Heart left ventricle (tissue), 16 donors: ENCODE data around the gene PTPRD. TPM values are rescaled to one million over a fixed set of nuclear protein-coding genes. Genes with fewer than 3 reads are reported as not detected.

Experiments used
- ATAC-seq, 4 donors: fragments of 200-7000 bp; cut with Tn5 transposase; one replicate each; pipeline ENCODE4 v1.9.1; 2020 to 2022; ENCODE audit warnings: moderate library complexity in 4 of 4, mild to moderate bottlenecking in 3 of 4, moderate number of reproducible peaks in 1 of 4
- DNase-seq, 5 donors: peaks; one replicate each; pipeline ENCODE4 v3.0.0-alpha.2; 2020
- H3K27ac ChIP-seq, 12 donors: fragments of 200-600 bp; sonication (generic) in 4 of 12; one replicate each; pipeline versions ENCODE4 v1.5.0 to v1.8.0; 2016 to 2022; ENCODE audit warnings: mild to moderate bottlenecking in 2 of 12
- H3K27me3 ChIP-seq, 9 donors: fragments of 200-600 bp; sonication (generic) in 2 of 9; one replicate each; pipeline versions ENCODE4 v1.5.1 to v1.8.0; 2016 to 2022; ENCODE audit warnings: mild to moderate bottlenecking in 3 of 9
- H3K36me3 ChIP-seq, 9 donors: fragments of 200-600 bp; sonication (generic) in 2 of 9; one replicate each; pipeline versions ENCODE4 v1.5.0 to v1.8.0; 2018 to 2022; ENCODE audit warnings: mild to moderate bottlenecking in 2 of 9
- H3K4me1 ChIP-seq, 12 donors: fragments of 200-600 bp; sonication (generic) in 4 of 12; one replicate each; pipeline versions ENCODE4 v1.5.0 to v1.8.0; 2016 to 2022; ENCODE audit warnings: mild to moderate bottlenecking in 3 of 12
- H3K4me3 ChIP-seq, 12 donors: fragments of 200-600 bp; sonication (generic) in 4 of 12; one replicate each; pipeline versions ENCODE4 v1.5.0 to v1.8.0; 2017 to 2022; ENCODE audit warnings: mild to moderate bottlenecking in 9 of 12, moderate library complexity in 4 of 12
- H3K9me3 ChIP-seq, 12 donors: fragments of 200-600 bp; sonication (generic) in 4 of 12; one replicate each; pipeline versions ENCODE4 v1.5.0 to v1.8.0; 2016 to 2022; ENCODE audit warnings: mild to moderate bottlenecking in 1 of 12
- POLR2A ChIP-seq, 2 donors: fragments of 450-650 bp; IDR thresholded peaks; one replicate each; pipeline ENCODE4 v1.6.1; 2017; ENCODE audit warnings: antibody characterized with exemption in 2 of 2, mild to moderate bottlenecking in 2 of 2, moderate library complexity in 2 of 2
- WGBS, 4 donors: extraction: QIAGEN DNeasy Blood & Tissue Kit in 2 of 4; methylation state at CpG; one replicate each; pipeline versions ENCODE4 v1.1.5 to v1.1.7; 2013 to 2018; 5-methylcytosine and 5-hydroxymethylcytosine counted together
- intact Hi-C, 10 donors: fragments of 100-400 bp; cut with DNase I; formaldehyde crosslinking; loops; one replicate each; pipeline versions ENCODE4 v1.11.1 to v1.14.2; 2022
- polyA plus RNA-seq, 2 donors: library from polyadenylated mRNA; stranded (reverse); fragments of 200-250 nt; gene quantifications; one replicate each; pipeline ENCODE4 v1.2.3, GENCODE V29; 2013
- total RNA-seq, 9 donors: library from RNA; depleted of rRNA in 2 of 9; stranded (reverse); fragments of >200 nt in 2 of 9; fragmentation: NEBNext Ultra II Directional in 3 of 9; extraction: Animal tissue kit (Norgen Biotek cat#: 25700) in 3 of 9; gene quantifications; one replicate each; pipeline versions ENCODE4 v1.1.0 to v1.2.4, GENCODE V29; 2016 to 2023
- TF ChIP-seq, protein P1 (sequence below), 12 donors: fragments of 200-600 bp; sonication (generic) in 4 of 12; IDR thresholded peaks; one replicate each; pipeline versions ENCODE4 v1.5.0 to v1.8.0; 2018 to 2022; ENCODE audit warnings: antibody characterized with exemption in 12 of 12, mild to moderate bottlenecking in 5 of 12
- donor health status: ischemic (EF 13 %, LVEDD 7.1; RV severe dilation, severe dysfunction).
- donor health status: healthy with polysubstance abuse.
- donor health status: DM: no; HTN: yes; CAD: no.
- donor health status: DM: no; HTN: no; CAD: no.
- donor health status: ischemic (EF 25% LVEDD 6.9; RV normal size, moderate dysfunction).
- donor health status: ischemic (EF 25% LVEDD 5.7; RV mildly dilated, moderate dysfunction).
- donor health status: healthy.
- donor health status: DM: yes; HTN: yes; CAD: no.
- donor health status: ischemic (EF 35%, LVEDD 5.7; RV mildly dilated, moderate dysfunction).
- donor health status: nonischemic (EF 11% LVEDD 7.7; RV severe dilation, severe dysfunction).
- donor health status: DM: yes; HTN: yes; CAD: no.
- donor health status: PGD.
- donor health status: ischemic (EF 29% LVEDD 5.4; RV normal size, mild dysfunction).
- donor health status: nonischemic (EF 23%, LVEDD 6.1; RV moderate dilation, normal function).

The PTPRD gene
- total and polyA plus RNA-seq, 11 donors: 1.4 to 25.3 (median 15.1) TPM

DNA sequence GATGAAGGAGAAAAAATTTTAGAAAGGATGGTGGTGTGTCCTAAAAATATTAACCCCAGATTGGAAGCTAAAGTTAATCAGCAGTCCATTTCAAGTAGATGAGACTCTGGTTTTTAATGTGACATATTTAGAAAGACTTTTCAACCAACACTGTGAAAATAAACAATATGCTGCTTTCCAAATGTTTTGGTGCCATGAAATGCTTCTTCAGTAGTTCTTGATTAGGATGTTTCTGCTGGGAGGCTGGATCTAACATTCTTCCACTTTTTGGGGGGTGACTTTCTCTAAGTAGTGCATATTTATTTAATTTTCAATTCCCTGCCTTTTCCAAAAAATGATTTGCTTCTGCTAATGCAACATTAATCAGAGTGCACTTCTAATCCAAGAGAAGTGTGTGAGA lies 2219.9 kb downstream of the PTPRD start:
- TF ChIP-seq, protein P1, sequence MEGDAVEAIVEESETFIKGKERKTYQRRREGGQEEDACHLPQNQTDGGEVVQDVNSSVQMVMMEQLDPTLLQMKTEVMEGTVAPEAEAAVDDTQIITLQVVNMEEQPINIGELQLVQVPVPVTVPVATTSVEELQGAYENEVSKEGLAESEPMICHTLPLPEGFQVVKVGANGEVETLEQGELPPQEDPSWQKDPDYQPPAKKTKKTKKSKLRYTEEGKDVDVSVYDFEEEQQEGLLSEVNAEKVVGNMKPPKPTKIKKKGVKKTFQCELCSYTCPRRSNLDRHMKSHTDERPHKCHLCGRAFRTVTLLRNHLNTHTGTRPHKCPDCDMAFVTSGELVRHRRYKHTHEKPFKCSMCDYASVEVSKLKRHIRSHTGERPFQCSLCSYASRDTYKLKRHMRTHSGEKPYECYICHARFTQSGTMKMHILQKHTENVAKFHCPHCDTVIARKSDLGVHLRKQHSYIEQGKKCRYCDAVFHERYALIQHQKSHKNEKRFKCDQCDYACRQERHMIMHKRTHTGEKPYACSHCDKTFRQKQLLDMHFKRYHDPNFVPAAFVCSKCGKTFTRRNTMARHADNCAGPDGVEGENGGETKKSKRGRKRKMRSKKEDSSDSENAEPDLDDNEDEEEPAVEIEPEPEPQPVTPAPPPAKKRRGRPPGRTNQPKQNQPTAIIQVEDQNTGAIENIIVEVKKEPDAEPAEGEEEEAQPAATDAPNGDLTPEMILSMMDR (IDR thresholded peaks at IDR 0.05): no peak
- no peak for TF ChIP-seq POLR2A (IDR thresholded peaks at IDR 0.05)
- H3K4me1 ChIP-seq: no peaks in the 10 kb centered on the region
- intact Hi-C loops: loop anchor here in 1 of 10 donors (10.0 kb wide), 1 partner anchor 158 kb away; no protein-coding TSS in a partner anchor
- no peak overlapping the region for H3K27ac ChIP-seq
- DNase-seq: no peak
- no peaks in the 10 kb centered on the region for H3K9me3 ChIP-seq
- no peak for ATAC-seq
- H3K27me3 ChIP-seq: no peaks in the 10 kb centered on the region
- H3K4me3 ChIP-seq: no peak overlapping the region
- H3K36me3 ChIP-seq: no peaks in the 10 kb centered on the region

DNA sequence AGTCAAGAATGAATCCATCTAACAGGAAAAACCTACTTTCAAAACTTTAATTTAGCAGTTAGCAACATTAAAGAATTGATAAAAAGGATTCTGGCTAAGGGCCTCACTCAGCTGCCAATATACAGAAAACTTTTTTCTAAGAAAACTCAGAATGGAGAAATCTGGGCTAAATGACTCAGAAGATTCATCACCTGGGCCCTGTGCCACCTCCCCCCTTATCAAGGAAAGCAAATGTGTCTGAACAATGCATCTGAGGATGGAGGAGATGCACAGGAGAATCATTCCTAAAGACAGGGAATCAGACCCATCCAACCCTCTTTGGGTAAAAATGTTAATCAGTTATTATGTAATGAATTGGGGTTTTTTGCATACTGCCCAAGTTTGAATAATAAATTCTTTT lies 2221.2 kb downstream of the PTPRD start:
- no peaks in the 10 kb centered on the region for H3K27me3 ChIP-seq
- H3K36me3 ChIP-seq: no peaks in the 10 kb centered on the region
- no peak for ATAC-seq
- TF ChIP-seq, protein P1 (IDR thresholded peaks at IDR 0.05): no peak
- TF ChIP-seq POLR2A (IDR thresholded peaks at IDR 0.05): no peak
- no peaks in the 10 kb centered on the region for H3K9me3 ChIP-seq
- intact Hi-C loops: loop anchor here in 1 of 10 donors (10.0 kb wide), 1 partner anchor 157 kb away; no protein-coding TSS in a partner anchor
- no peaks in the 10 kb centered on the region for H3K4me1 ChIP-seq
- no peak overlapping the region for H3K27ac ChIP-seq
- no peak overlapping the region for H3K4me3 ChIP-seq
- DNase-seq: no peak

DNA sequence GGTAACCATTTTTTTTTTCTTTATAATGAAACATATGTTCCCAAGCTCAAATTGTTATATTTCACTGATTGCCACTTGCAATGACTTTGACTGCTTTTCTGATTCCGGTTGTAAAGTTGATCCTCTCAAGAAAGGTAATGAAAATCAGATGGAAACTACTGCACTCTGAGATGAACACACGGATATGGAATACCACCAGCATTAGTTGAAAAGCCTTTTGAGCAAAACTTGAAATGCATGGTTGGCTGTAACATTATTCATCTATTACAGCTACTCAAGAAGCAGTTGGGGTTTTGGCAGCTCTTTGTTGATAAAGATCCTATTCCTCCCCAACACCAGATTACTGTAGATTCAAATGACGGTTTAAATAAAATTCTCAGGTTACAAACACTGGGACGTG lies 2221.7 kb downstream of the PTPRD start:
- no peaks in the 10 kb centered on the region for H3K9me3 ChIP-seq
- ATAC-seq: no peak
- no peak overlapping the region for H3K4me3 ChIP-seq
- TF ChIP-seq POLR2A (IDR thresholded peaks at IDR 0.05): no peak
- TF ChIP-seq, protein P1 (IDR thresholded peaks at IDR 0.05): no peak
- no peaks in the 10 kb centered on the region for H3K27me3 ChIP-seq
- 79 to 86% (median 82%) methylated on average over 4 of the region's 4 CpGs for WGBS, 4 donors
- no peak overlapping the region for H3K27ac ChIP-seq
- no peaks in the 10 kb centered on the region for H3K4me1 ChIP-seq
- no peaks in the 10 kb centered on the region for H3K36me3 ChIP-seq
- DNase-seq: no peak
- intact Hi-C loops: loop anchor here in 1 of 10 donors (10.0 kb wide), 1 partner anchor 156 kb away; no protein-coding TSS in a partner anchor

DNA sequence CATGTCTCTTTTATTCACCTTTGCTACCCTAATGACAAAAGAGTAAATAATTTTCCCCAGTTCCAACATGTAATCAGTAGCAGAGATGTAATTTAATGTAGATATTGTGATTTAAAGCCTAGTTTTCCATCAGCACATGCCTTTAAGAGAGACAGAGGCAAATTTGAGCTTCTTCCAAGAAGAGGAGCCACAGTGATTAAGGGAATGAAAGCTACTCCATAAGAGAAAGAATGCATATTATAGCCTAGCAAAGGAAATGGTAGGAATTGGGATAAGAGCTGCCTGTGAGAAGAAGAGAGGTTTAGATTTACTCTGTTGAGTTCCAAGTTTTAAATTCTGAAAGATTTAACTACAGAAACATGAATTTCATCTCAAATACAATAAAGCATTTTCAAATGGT lies 2222.2 kb downstream of the PTPRD start:
- no peaks in the 10 kb centered on the region for H3K4me1 ChIP-seq
- intact Hi-C loops: loop anchor here in 1 of 10 donors (10.0 kb wide), 1 partner anchor 156 kb away; no protein-coding TSS in a partner anchor
- TF ChIP-seq, protein P1 (IDR thresholded peaks at IDR 0.05): no peak
- TF ChIP-seq POLR2A (IDR thresholded peaks at IDR 0.05): no peak
- H3K9me3 ChIP-seq: no peaks in the 10 kb centered on the region
- H3K4me3 ChIP-seq: no peak overlapping the region
- H3K36me3 ChIP-seq: no peaks in the 10 kb centered on the region
- DNase-seq (no peak), ATAC-seq (no peak)
- H3K27me3 ChIP-seq: no peaks in the 10 kb centered on the region
- H3K27ac ChIP-seq: no peak overlapping the region
